MM.1S (cell line): Measurements from ENCODE around the gene MEGF11.

ENCODE experiments used
- DNase-seq: peaks from one replicate; pipeline ENCODE4 v3.0.0-alpha.2; 2015
- H2AFZ ChIP-seq: fragments of 300-600 bp; sonication (generic); 2 replicates; pipeline ENCODE4 v1.6.0; 2016; ENCODE audit warnings: antibody characterized with exemption, low read length
- H3F3A ChIP-seq: fragments of 300-600 bp; sonication (generic); 2 replicates; pipeline ENCODE4 v1.6.1; 2016; ENCODE audit warnings: mild to moderate bottlenecking, antibody characterized with exemption, low read length, moderate library complexity, mixed read lengths; ENCODE audit not compliant: insufficient read depth
- H3K27ac ChIP-seq: fragments of 300-600 bp; sonication (generic); 2 replicates; pipeline ENCODE4 v1.5.1; 2016; ENCODE audit warnings: mild to moderate bottlenecking, low read length
- H3K27me3 ChIP-seq: fragments of 300-600 bp; sonication (generic); replicated peaks from 2 replicates; pipeline ENCODE4 v1.6.0; 2016; ENCODE audit warnings: low read length; ENCODE audit not compliant: insufficient read depth
- H3K36me3 ChIP-seq: fragments of 300-600 bp; sonication (generic); replicated peaks from 2 replicates; pipeline ENCODE4 v1.6.1; 2016; ENCODE audit warnings: mild to moderate bottlenecking, low read length, mixed read lengths; ENCODE audit not compliant: insufficient read depth
- H3K4me1 ChIP-seq: fragments of 300-600 bp; sonication (generic); 2 replicates; pipeline ENCODE4 v1.6.1; 2016; ENCODE audit warnings: low read length, mixed read lengths
- H3K4me2 ChIP-seq: fragments of 300-600 bp; sonication (generic); 2 replicates; pipeline ENCODE4 v1.6.0; 2016; ENCODE audit warnings: low read depth, low read length
- H3K4me3 ChIP-seq: fragments of 300-600 bp; sonication (generic); 2 replicates; pipeline ENCODE4 v1.5.1; 2016; ENCODE audit warnings: low read length, mixed read lengths
- H3K79me2 ChIP-seq: fragments of 300-600 bp; sonication (generic); 2 replicates; pipeline ENCODE4 v1.6.1; 2016; ENCODE audit warnings: mixed run types, low read length, mixed read lengths
- H3K9ac ChIP-seq: fragments of 300-600 bp; sonication (generic); 2 replicates; pipeline ENCODE4 v1.6.1; 2016; ENCODE audit warnings: low read length, mixed read lengths
- H3K9me2 ChIP-seq: fragments of 300-600 bp; sonication (generic); replicated peaks from 2 replicates; pipeline ENCODE4 v1.6.1; 2016; ENCODE audit warnings: mild to moderate bottlenecking, low read length, mixed read lengths; ENCODE audit not compliant: insufficient read depth
- H3K9me3 ChIP-seq: fragments of 300-600 bp; sonication (generic); replicated peaks from 2 replicates; pipeline ENCODE4 v1.6.1; 2016; ENCODE audit warnings: mild to moderate bottlenecking, low read length, mixed read lengths; ENCODE audit not compliant: insufficient read depth
- H4K20me1 ChIP-seq: fragments of 300-600 bp; sonication (generic); 2 replicates; pipeline ENCODE4 v1.6.1; 2016; ENCODE audit warnings: mild to moderate bottlenecking, low read length, moderate library complexity, mixed read lengths; ENCODE audit not compliant: insufficient read depth
- EZH2 ChIP-seq: fragments of 300-600 bp; sonication (generic); optimal IDR thresholded peaks from 2 replicates; pipeline ENCODE3; 2017; ENCODE audit warnings: low read depth, mild to moderate bottlenecking, antibody characterized with exemption, low read length, mixed read lengths
- EZH2phosphoT487 ChIP-seq: fragments of 300-600 bp; sonication (generic); IDR thresholded peaks from 2 replicates; pipeline ENCODE4 v1.6.1; 2018; ENCODE audit warnings: antibody characterized with exemption, low read length
- TF ChIP-seq, protein P1 (sequence below): fragments of 300-600 bp; sonication (generic); IDR thresholded peaks from 2 replicates; pipeline ENCODE4 v1.5.1; 2016; ENCODE audit warnings: antibody characterized with exemption, low read length, mixed read lengths

MEGF11 gene

DNA sequence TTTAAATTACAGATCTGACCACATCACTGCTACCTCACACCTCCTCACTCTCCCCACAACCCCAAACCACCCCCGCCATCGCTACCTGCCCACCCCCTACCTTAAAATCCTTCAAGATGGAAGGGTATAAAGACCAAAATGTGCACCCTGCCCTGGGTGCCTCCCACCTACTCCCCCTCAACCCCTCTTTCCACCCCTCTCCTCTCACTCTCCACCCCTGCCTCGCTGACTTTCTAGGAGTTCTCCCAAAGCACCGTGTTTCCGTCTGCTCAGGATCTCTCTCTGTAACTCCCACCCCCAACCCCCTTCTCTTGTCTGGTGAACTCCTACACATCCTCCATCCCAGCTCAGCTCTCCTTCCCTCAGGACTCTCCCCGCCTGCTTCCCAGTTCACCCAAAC is 69.1 kb downstream of the MEGF11 start:
- TF ChIP-seq EZH2, result no peak
- no peak for TF ChIP-seq EZH2phosphoT487
- TF ChIP-seq, protein P1, sequence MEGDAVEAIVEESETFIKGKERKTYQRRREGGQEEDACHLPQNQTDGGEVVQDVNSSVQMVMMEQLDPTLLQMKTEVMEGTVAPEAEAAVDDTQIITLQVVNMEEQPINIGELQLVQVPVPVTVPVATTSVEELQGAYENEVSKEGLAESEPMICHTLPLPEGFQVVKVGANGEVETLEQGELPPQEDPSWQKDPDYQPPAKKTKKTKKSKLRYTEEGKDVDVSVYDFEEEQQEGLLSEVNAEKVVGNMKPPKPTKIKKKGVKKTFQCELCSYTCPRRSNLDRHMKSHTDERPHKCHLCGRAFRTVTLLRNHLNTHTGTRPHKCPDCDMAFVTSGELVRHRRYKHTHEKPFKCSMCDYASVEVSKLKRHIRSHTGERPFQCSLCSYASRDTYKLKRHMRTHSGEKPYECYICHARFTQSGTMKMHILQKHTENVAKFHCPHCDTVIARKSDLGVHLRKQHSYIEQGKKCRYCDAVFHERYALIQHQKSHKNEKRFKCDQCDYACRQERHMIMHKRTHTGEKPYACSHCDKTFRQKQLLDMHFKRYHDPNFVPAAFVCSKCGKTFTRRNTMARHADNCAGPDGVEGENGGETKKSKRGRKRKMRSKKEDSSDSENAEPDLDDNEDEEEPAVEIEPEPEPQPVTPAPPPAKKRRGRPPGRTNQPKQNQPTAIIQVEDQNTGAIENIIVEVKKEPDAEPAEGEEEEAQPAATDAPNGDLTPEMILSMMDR, result no peak
- no peak overlapping the region for H3K4me3 ChIP-seq
- no peaks in the 10 kb centered on the region for H3K9me3 ChIP-seq
- DNase-seq, result no peak
- H3K79me2 ChIP-seq, result no peaks in the 10 kb centered on the region
- no peaks in the 10 kb centered on the region for H4K20me1 ChIP-seq
- no peak overlapping the region for H3K27ac ChIP-seq
- H3K9ac ChIP-seq, result no peak overlapping the region
- H3K4me1 ChIP-seq, result no peaks in the 10 kb centered on the region
- no peak overlapping the region for H3K4me2 ChIP-seq
- no peaks in the 10 kb centered on the region for H3K9me2 ChIP-seq
- H3K27me3 ChIP-seq, result peaks cover 7% of the 10 kb centered on the region; the same call in 1 of the 2 replicates
- no peak overlapping the region for H2AFZ ChIP-seq
- H3K36me3 ChIP-seq, result no peaks in the 10 kb centered on the region
- no peaks in the 10 kb centered on the region for H3F3A ChIP-seq

DNA sequence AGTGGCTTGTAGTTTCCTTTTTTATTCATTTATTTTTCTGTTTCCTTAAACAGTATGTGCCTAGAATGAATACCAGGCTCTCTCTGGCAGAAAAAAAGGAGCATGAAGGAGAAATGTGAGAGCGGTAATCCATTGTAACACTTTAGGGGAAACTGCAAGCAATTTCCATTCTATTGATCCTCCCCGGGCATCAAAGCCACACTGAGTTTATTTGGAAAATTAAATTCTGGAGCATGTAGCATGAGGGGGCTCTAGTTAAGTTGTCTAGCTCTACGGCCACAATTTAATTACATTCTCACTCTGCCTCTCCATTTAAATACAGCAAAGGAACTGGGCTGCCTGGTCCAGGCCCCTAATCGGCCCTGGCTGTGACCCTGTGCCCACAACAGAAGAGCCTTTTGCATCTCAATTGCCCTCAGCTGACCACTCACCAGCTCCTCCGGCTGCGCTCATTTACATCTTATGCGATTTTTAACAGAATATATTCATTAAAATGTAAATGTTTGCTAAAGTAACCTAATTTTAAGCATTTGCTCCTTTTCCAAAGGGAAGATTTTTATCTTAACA is 72.9 kb downstream of the MEGF11 start:
- Histone ChIP-seq H3K4me1 (no peaks in the 10 kb centered on the region), H3K79me2 (no peaks in the 10 kb centered on the region), H3K4me3 (no peak overlapping the region), H3K9ac (no peak overlapping the region), H3K9me3 (no peaks in the 10 kb centered on the region), H3K4me2 (no peak overlapping the region), H2AFZ (no peak overlapping the region), H3K36me3 (no peaks in the 10 kb centered on the region), H3K27ac (no peak overlapping the region), H3F3A (no peaks in the 10 kb centered on the region), H3K9me2 (no peaks in the 10 kb centered on the region), H3K27me3 (0 out of 2 replicates have a peak, but pooled peaks cover 7% of the 10 kb centered on the region), H4K20me1 (no peaks in the 10 kb centered on the region)
- no peak for TF ChIP-seq EZH2phosphoT487
- TF ChIP-seq, protein P1, result no peak
- no peak for DNase-seq

DNA sequence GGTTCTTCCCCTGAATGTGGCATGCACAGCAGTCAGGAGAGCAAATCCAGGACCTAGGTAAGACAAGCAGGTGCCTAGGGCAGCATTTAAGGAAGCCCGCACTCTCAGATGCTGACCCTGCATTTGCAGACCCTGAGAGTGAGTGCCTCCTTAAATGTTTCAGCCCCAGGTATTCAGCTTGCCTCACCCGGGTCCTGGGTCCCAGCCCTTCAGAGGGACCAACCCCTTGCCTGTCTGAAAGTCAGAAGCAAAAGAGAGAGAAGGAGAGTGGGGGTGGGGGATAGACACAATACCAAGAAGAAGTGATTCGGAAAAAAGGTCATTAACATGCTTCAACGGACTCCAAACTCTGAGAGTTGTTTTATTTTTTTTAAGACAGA is 75.0 kb downstream of the MEGF11 start:
- Histone ChIP-seq H3K79me2 (no peaks in the 10 kb centered on the region), H3K9ac (no peak overlapping the region), H3K9me2 (no peaks in the 10 kb centered on the region), H3K36me3 (no peaks in the 10 kb centered on the region), H3K27me3 (no peaks in the 10 kb centered on the region; the same call in 1 of the 2 replicates), H3F3A (no peaks in the 10 kb centered on the region), H3K4me3 (no peak overlapping the region), H3K4me1 (no peaks in the 10 kb centered on the region), H2AFZ (no peak overlapping the region), H3K4me2 (no peak overlapping the region), H4K20me1 (no peaks in the 10 kb centered on the region), H3K27ac (no peak overlapping the region), H3K9me3 (no peaks in the 10 kb centered on the region)
- TF ChIP-seq EZH2, result no peak
- no peak for TF ChIP-seq EZH2phosphoT487
- TF ChIP-seq, protein P1, result no peak
- no peak for DNase-seq
